Natural killer cell (primary cell): ENCODE measurements around the gene STXBP1. TPM values are rescaled to one million over a fixed set of nuclear protein-coding genes. Genes with fewer than 3 reads are reported as not detected.

Source experiments
- ATAC-seq, 3 donors: fragments of 150-1000 bp in 2 of 3; fragments of 200-7000 bp in 1 of 3; cut with Tn5 transposase; 1 replicate in 1 of 3; 2 replicates in 2 of 3; pipeline ENCODE4 v1.10.0; 2021; ENCODE audit warnings: mild to moderate bottlenecking in 2 of 3, moderate library complexity in 2 of 3
- DNase-seq, 2 donors: peaks; one replicate each; pipeline versions ENCODE4 v3.0.0 to v3.0.0-alpha.2; 2013 to 2021; ENCODE audit warnings: mixed read lengths in 1 of 2
- H3K27ac ChIP-seq: one replicate; pipeline ENCODE4 v1.5.1; 2013; ENCODE audit warnings: mild to moderate bottlenecking, low read length
- H3K27me3 ChIP-seq: one replicate; pipeline ENCODE4 v1.6.1; 2013; ENCODE audit warnings: low read length; ENCODE audit not compliant: control insufficient read depth, insufficient read depth
- H3K36me3 ChIP-seq: one replicate; pipeline ENCODE4 v1.6.1; 2013; ENCODE audit warnings: low read length; ENCODE audit not compliant: control insufficient read depth, insufficient read depth
- H3K4me1 ChIP-seq: one replicate; pipeline ENCODE4 v1.6.1; 2013; ENCODE audit warnings: low read length; ENCODE audit not compliant: control insufficient read depth, insufficient read depth
- H3K4me3 ChIP-seq: one replicate; pipeline ENCODE4 v1.5.1; 2013; ENCODE audit warnings: low read length
- H3K9me3 ChIP-seq: one replicate; pipeline ENCODE4 v1.6.1; 2013; ENCODE audit warnings: low read length; ENCODE audit not compliant: control insufficient read depth, insufficient read depth
- H3K27ac Mint-ChIP-seq, 2 donors: one replicate each; pipeline ENCODE4 v1.8.0; 2022; ENCODE audit warnings: mild to moderate bottlenecking in 2 of 2, mixed read lengths in 2 of 2, moderate library complexity in 1 of 2
- H3K27me3 Mint-ChIP-seq, 2 donors: one replicate each; pipeline ENCODE4 v1.8.0; 2022; ENCODE audit warnings: low read depth in 2 of 2, mixed read lengths in 2 of 2
- H3K36me3 Mint-ChIP-seq: one replicate; pipeline ENCODE4 v1.8.0; 2022; ENCODE audit warnings: mixed read lengths
- H3K4me1 Mint-ChIP-seq, 2 donors: one replicate each; pipeline ENCODE4 v1.8.0; 2022; ENCODE audit warnings: mixed read lengths in 2 of 2
- H3K4me3 Mint-ChIP-seq: one replicate; pipeline ENCODE4 v1.8.0; 2022; ENCODE audit warnings: mild to moderate bottlenecking, moderate library complexity, mixed read lengths
- H3K9me3 Mint-ChIP-seq, 2 donors: one replicate each; pipeline ENCODE4 v1.8.0; 2022; ENCODE audit warnings: mixed read lengths in 2 of 2
- CTCF ChIP-seq: fragments of 200-600 bp; IDR thresholded peaks from one replicate; pipeline ENCODE4 v1.8.0; 2022; ENCODE audit warnings: antibody characterized with exemption
- WGBS: methylation state at CpG from one replicate; pipeline ENCODE4 v1.1.7; 2013; ENCODE audit warnings: missing lambda C conversion rate; ENCODE audit not compliant: insufficient coverage; 5-methylcytosine and 5-hydroxymethylcytosine counted together
- intact Hi-C: fragments of 100-400 bp; cut with micrococcal nuclease; formaldehyde crosslinking; loops from one replicate; pipeline ENCODE4 v1.14.2; 2022
- total RNA-seq, 4 donors: library from RNA; stranded (reverse); fragments of 120-200 nt in 1 of 4; gene quantifications; one replicate each; pipeline versions ENCODE4 v1.2.3 to v1.2.4, GENCODE V29; 2013 to 2022

The STXBP1 gene
- total RNA-seq, 3 donors from 2014 or later (not counting 1 experiment from before 2014, with no cell fraction given): 0.97 to 1.8 (median 1.6) TPM

DNA sequence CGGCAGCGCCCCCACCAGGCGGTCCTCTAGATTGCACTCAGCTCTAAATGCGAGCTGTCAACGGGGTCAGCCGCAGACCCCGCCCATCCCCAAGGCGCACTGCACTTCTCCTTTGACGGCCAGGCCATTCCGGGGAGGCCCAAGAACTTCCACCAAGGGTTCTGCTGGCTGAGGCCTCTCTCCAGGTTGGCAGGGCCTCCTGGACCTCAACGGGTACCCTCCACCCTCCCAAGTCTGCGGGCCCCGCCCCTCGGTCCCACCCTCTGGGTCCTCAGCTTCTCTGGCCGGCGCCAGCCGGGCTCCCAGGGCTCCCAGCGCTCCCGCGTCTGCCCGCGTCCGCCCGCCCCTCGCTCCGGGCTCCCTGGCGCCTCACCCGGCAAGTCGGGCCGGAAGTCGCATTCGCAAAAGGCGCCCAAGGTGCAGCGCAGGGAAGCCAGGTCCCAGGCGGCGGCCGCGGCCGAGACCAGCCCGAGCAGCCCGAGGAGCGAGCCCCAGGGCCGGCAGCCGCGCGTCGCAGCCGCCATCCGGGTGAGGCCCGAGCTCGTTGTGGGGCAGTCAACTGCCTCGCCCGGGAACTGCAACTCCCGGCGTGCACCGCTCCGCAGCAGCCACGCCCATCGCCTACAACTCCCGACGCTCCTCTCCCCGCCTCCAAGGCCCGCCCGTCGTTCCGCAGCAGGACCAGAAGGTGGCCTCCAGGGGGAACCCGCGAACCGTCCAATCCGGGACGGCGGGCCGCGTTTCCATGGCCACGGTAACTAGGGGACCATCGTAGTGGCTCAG is 122.9 kb downstream of the STXBP1 start, which contains the start of gene TOR2A:
Gene TOR2A, minus strand, starts transcription at position 548 of the 783 bp plus-strand sequence. Its CDS starts 24 bp downstream, at position 524.
- DNase-seq (peak; percentile 100), ATAC-seq (peak; percentile 90 to 98 (median 90))
- peaks cover 28% of the 10 kb centered on the region for H3K36me3 ChIP-seq
- H3K4me3 ChIP-seq: peak within 1 kb of the TSS; percentile 50
- Mint-ChIP-seq H3K27ac (peak within 1 kb of the TSS; percentile 93 to 96), H3K27me3 (no peaks in the 10 kb centered on the region), H3K9me3 (no peaks in the 10 kb centered on the region), H3K36me3 (peaks cover 8% of the 10 kb centered on the region), H3K4me3 (peak within 1 kb of the TSS; percentile 92), H3K4me1 (peaks cover 5 to 24% of the 10 kb centered on the region in 2 donors)
- WGBS: under 1% methylated on average over 76 of the region's 76 CpGs
- TF ChIP-seq CTCF: peak; percentile 71
- peaks cover 22% of the 10 kb centered on the region for H3K4me1 ChIP-seq
- no peaks in the 10 kb centered on the region for H3K27me3 ChIP-seq
- intact Hi-C loops: loop anchor here (1.0 to 10.0 kb wide), 9 partner anchors 36 to 231 kb away; partner anchors contain the start of genes FPGS and STXBP1
- peak within 1 kb of the TSS; percentile 93 for H3K27ac ChIP-seq
- no peaks in the 10 kb centered on the region for H3K9me3 ChIP-seq

DNA sequence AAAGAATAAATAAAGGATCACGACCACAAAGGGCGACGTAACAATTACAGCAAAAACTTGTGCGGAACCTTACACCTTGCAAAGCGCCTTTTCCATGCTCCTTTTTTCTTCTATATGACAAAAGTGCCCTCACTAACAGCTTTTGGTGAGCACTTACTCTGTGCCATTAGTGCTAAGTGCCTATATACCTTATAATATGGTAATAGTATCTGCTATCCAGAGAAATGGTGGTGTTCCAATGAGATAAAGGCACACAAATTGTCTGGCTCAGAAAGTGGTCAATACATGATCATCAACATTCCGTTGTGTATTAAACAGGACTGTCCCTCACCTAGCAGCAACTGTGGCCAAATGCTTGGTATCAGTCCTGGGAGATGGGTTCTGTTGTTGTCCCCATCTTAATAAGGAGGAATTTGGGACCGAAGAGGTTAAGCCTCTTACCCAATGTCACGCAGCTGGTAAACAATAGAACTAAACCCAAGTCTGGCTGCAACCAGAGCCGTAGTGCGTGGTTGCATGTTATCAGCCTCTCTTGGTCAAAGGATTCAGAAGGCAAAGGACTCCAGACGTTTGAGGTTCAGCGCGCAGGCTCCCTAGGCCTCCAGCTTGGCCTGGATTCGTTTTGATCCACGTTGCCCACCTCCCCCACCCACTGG is 123.6 kb downstream of the STXBP1 start:
- Mint-ChIP-seq H3K27ac (peak overlapping the region; percentile 93 to 96), H3K4me1 (peaks cover 5 to 24% of the 10 kb centered on the region in 2 donors), H3K27me3 (no peaks in the 10 kb centered on the region), H3K9me3 (no peaks in the 10 kb centered on the region), H3K36me3 (peaks cover 8% of the 10 kb centered on the region), H3K4me3 (peak overlapping the region; percentile 92)
- Histone ChIP-seq H3K9me3 (no peaks in the 10 kb centered on the region), H3K4me3 (no peak overlapping the region), H3K4me1 (peaks cover 22% of the 10 kb centered on the region), H3K27me3 (no peaks in the 10 kb centered on the region), H3K36me3 (peaks cover 36% of the 10 kb centered on the region), H3K27ac (peak overlapping the region; percentile 93)
- intact Hi-C loops: loop anchor here (1.0 to 10.0 kb wide), 7 partner anchors 37 to 187 kb away; partner anchors contain the start of genes FPGS and STXBP1
- whole genome bisulfite sequencing: 51% methylated on average over 15 of the region's 15 CpGs
- ATAC-seq (no peak), DNase-seq (no peak)
- no peak for TF ChIP-seq CTCF

DNA sequence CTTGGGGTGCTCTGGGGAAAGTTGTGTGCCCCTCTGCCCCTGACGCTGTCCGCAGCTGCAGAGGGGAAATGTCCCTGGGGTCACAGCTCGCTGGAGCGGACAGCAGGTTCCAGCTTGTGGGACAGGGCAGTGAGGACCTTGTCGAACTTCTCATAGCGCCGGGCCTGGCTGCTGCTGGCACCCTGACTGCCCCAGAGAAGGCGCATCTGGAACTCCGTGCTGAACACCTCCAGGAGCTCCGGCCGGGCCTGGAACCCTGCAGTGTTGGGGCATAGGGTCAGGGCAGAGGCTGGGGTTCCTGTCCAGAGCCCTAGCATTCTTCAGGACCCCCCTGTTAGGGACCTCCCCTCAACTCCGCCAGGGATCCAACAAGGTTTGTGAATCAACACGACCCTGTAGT is 126.6 kb downstream of the STXBP1 start:
- Mint-ChIP-seq H3K4me1 (peaks cover 5 to 21% of the 10 kb centered on the region in 2 donors), H3K27me3 (no peaks in the 10 kb centered on the region), H3K9me3 (no peaks in the 10 kb centered on the region), H3K4me3 (no peak overlapping the region), H3K27ac (peak overlapping the region; percentile 93 to 96), H3K36me3 (peaks cover 8% of the 10 kb centered on the region)
- ATAC-seq (no peak), DNase-seq (no peak)
- Histone ChIP-seq H3K36me3 (peaks cover 54% of the 10 kb centered on the region), H3K27me3 (no peaks in the 10 kb centered on the region), H3K9me3 (no peaks in the 10 kb centered on the region), H3K27ac (no peak overlapping the region), H3K4me3 (no peak overlapping the region), H3K4me1 (peaks cover 21% of the 10 kb centered on the region)
- intact Hi-C loops: loop anchor here (5.0 to 10.0 kb wide), 2 partner anchors 124 to 184 kb away; partner anchors contain the start of gene STXBP1
- no peak for TF ChIP-seq CTCF
- WGBS: 94% methylated on average over 12 of the region's 13 CpGs
